HepG2 (cell line): Measurements from ENCODE around the gene CISTR. TPM values are rescaled to one million over a fixed set of nuclear protein-coding genes. Genes with fewer than 3 reads are reported as not detected.

ENCODE experiments used
- ATAC-seq: fragments of 200-7000 bp; cut with Tn5 transposase; 3 replicates; pipeline ENCODE4 v1.9.1; 2020; ENCODE audit warnings: mild to moderate bottlenecking, moderate library complexity
- BruUV-seq: library from RNA; stranded (reverse); fragments of 400-500 nt; replicated peaks from 2 replicates; lab custom pipeline; 2021; lab: Mats Ljungman, UMichigan
- CTCF ChIA-PET: fragments of 300-600 bp; formaldehyde crosslinking; extraction: SDS; loops from one replicate; lab custom pipeline; 2021; ENCODE audit warnings: low total read pairs, inconsistent platforms, low intra/inter-chr PET ratio; lab: Yijun Ruan, JAX
- POLR2A ChIA-PET: fragments of 350-600 bp; sonication (Branson Sonifier 250); formaldehyde crosslinking; loops from one replicate; lab custom pipeline; 2020; ENCODE audit warnings: antibody characterized with exemption, inconsistent platforms; lab: Yijun Ruan, JAX
- DNase-seq: peaks from one replicate; pipeline ENCODE4 v3.0.0-alpha.2; 2015; ENCODE audit warnings: low spot score
- FAIRE-seq: peaks from 3 replicates; lab custom pipeline; 2011; peaks lifted over from hg19 to GRCh38; lab: Jason Lieb, UNC
- H2AFZ ChIP-seq: one replicate; pipeline ENCODE4 v1.6.1; 2011; ENCODE audit warnings: low read length, inconsistent platforms
- H3K27ac ChIP-seq: fragments of 300-600 bp; 3 replicates; pipeline ENCODE4 v1.8.0; 2011; ENCODE audit warnings: mixed run types, mild to moderate bottlenecking, mixed read lengths, low read length, inconsistent platforms; ENCODE audit not compliant: insufficient read depth; ENCODE audit errors: extremely low read length
- H3K27me3 ChIP-seq, 2 experiments: fragments of 200-600 bp in 1 of 2; 2 replicates in 1 of 2; 3 replicates in 1 of 2; pipeline versions ENCODE4 v1.6.0 to v1.8.0; 2011; ENCODE audit warnings: low read length in 2 of 2, mild to moderate bottlenecking in 2 of 2, moderate library complexity in 2 of 2, inconsistent platforms in 1 of 2; ENCODE audit not compliant: insufficient read depth in 2 of 2, control insufficient read depth in 1 of 2
- H3K36me3 ChIP-seq, 2 experiments: fragments of 200-600 bp in 1 of 2; replicated peaks in 1 of 2; 2 replicates in 1 of 2; 3 replicates in 1 of 2; pipeline versions ENCODE4 v1.5.1 to v1.8.0; 2011; ENCODE audit warnings: low read length in 2 of 2, inconsistent platforms in 1 of 2; ENCODE audit not compliant: insufficient read depth in 2 of 2, control insufficient read depth in 1 of 2
- H3K4me1 ChIP-seq: 2 replicates; pipeline ENCODE4 v1.5.1; 2012; ENCODE audit warnings: low read length, inconsistent platforms; ENCODE audit not compliant: insufficient read depth
- H3K4me2 ChIP-seq: 2 replicates; pipeline ENCODE4 v1.6.0; 2011; ENCODE audit warnings: low read depth, low read length, inconsistent platforms
- H3K4me3 ChIP-seq, 3 experiments: fragments of 200-600 bp in 1 of 3; sonication (generic), shearing (Covaris generic) in 1 of 3; replicated peaks in 1 of 3; 2 replicates each; pipeline ENCODE4 v1.5.1; 2011 to 2016; ENCODE audit warnings: low read length in 3 of 3, inconsistent platforms in 2 of 3, low read depth in 2 of 3, mild to moderate bottlenecking in 2 of 3, control low read depth in 1 of 3, mixed read lengths in 1 of 3; ENCODE audit not compliant: insufficient read depth in 1 of 3
- H3K79me2 ChIP-seq: one replicate; pipeline ENCODE4 v1.6.1; 2011; ENCODE audit warnings: low read length, inconsistent platforms; ENCODE audit not compliant: insufficient read depth
- H3K9ac ChIP-seq: 2 replicates; pipeline ENCODE4 v1.6.0; 2011; ENCODE audit warnings: mild to moderate bottlenecking, low read depth, low read length, inconsistent platforms; ENCODE audit not compliant: insufficient read depth
- H3K9me3 ChIP-seq: 2 replicates; pipeline ENCODE4 v1.5.1; 2012; ENCODE audit warnings: mild to moderate bottlenecking, low read length
- H4K20me1 ChIP-seq: 2 replicates; pipeline ENCODE4 v1.6.0; 2011; ENCODE audit warnings: inconsistent platforms, mild to moderate bottlenecking, low read length, moderate library complexity; ENCODE audit not compliant: insufficient read depth
- ARID2 ChIP-seq: sonication (generic); formaldehyde crosslinking; IDR thresholded peaks from 2 replicates; pipeline ENCODE4 v1.8.1; 2022; ENCODE audit warnings: mild to moderate bottlenecking, missing genetic modification reagents, borderline replicate concordance
- CTCF ChIP-seq: sonication (generic); formaldehyde crosslinking; IDR thresholded peaks from 2 replicates; pipeline ENCODE4 v1.5.0; 2020; ENCODE audit warnings: mild to moderate bottlenecking, missing genetic modification reagents, moderate library complexity
- EED ChIP-seq: sonication (generic); formaldehyde crosslinking; IDR thresholded peaks from 2 replicates; pipeline ENCODE4 v1.5.0; 2020; ENCODE audit warnings: mild to moderate bottlenecking, missing genetic modification reagents
- ELK4 ChIP-seq: sonication (generic); formaldehyde crosslinking; IDR thresholded peaks from 2 replicates; pipeline ENCODE4 v1.9.0; 2021; ENCODE audit warnings: missing genetic modification reagents, borderline replicate concordance
- GTF2F1 ChIP-seq: fragments of 150-350 bp; IDR thresholded peaks from 2 replicates; pipeline ENCODE4 v1.6.1; 2014; ENCODE audit warnings: low read length
- HOXA9 ChIP-seq: sonication (generic); formaldehyde crosslinking; IDR thresholded peaks from 2 replicates; pipeline ENCODE4 v1.8.1; 2022; ENCODE audit warnings: missing genetic modification reagents, mild to moderate bottlenecking, moderate library complexity, borderline replicate concordance
- KDM4B ChIP-seq: sonication (generic); formaldehyde crosslinking; IDR thresholded peaks from 2 replicates; pipeline ENCODE4 v1.4.0; 2020; ENCODE audit warnings: missing genetic modification reagents
- MZF1 ChIP-seq: sonication (generic); formaldehyde crosslinking; IDR thresholded peaks from 2 replicates; pipeline ENCODE4 v1.8.1; 2023; ENCODE audit warnings: mild to moderate bottlenecking, missing genetic modification reagents, borderline replicate concordance
- ONECUT2 ChIP-seq: sonication (generic); formaldehyde crosslinking; IDR thresholded peaks from 2 replicates; pipeline ENCODE4 v1.4.0; 2020; ENCODE audit warnings: missing genetic modification reagents
- RBM22 ChIP-seq: fragments of 200-400 bp; formaldehyde crosslinking; optimal IDR thresholded peaks from 2 replicates; pipeline ENCODE3; 2017; ENCODE audit warnings: mild to moderate bottlenecking, low read length, moderate library complexity
- SSRP1 ChIP-seq: IDR thresholded peaks from 2 replicates; pipeline ENCODE4 v1.6.1; 2016; ENCODE audit warnings: control low read depth
- STAG1 ChIP-seq: sonication (generic); formaldehyde crosslinking; IDR thresholded peaks from 2 replicates; pipeline ENCODE4 v1.4.0; 2020; ENCODE audit warnings: missing genetic modification reagents
- ZNF432 ChIP-seq: sonication (generic); formaldehyde crosslinking; IDR thresholded peaks from 2 replicates; pipeline ENCODE4 v1.5.0; 2020; ENCODE audit warnings: missing genetic modification reagents, mild to moderate bottlenecking, borderline replicate concordance
- ZNF44 ChIP-seq: sonication (generic); formaldehyde crosslinking; IDR thresholded peaks from 2 replicates; pipeline ENCODE4 v1.5.1; 2020; ENCODE audit warnings: mild to moderate bottlenecking, missing genetic modification reagents
- ZNF563 ChIP-seq: sonication (generic); formaldehyde crosslinking; IDR thresholded peaks from 2 replicates; pipeline ENCODE4 v1.8.0; 2022; ENCODE audit warnings: mild to moderate bottlenecking, moderate library complexity, missing genetic modification reagents
- ZNF572 ChIP-seq: sonication (generic); formaldehyde crosslinking; IDR thresholded peaks from 2 replicates; pipeline ENCODE4 v1.5.1; 2020; ENCODE audit warnings: mild to moderate bottlenecking, missing genetic modification reagents
- WGBS: methylation state at CpG from one replicate; pipeline ENCODE4 v1.1.6; 2017; ENCODE audit warnings: low lambda C conversion rate; 5-methylcytosine and 5-hydroxymethylcytosine counted together
- in situ Hi-C: cut with HindIII; loops from 2 replicates; pipeline ENCODE4 v1.10.0; 2017; ENCODE audit warnings: low pct_unique_long_range_greater_than_20kb; ENCODE audit not compliant: extremely low pct_ligation_motif_present
- intact Hi-C: fragments of 100-400 bp; cut with micrococcal nuclease; formaldehyde crosslinking; loops from one replicate; pipeline ENCODE4 v1.10.0; 2022; ENCODE audit not compliant: unreplicated experiment
- polyA plus RNA-seq, 8 experiments: library from polyadenylated mRNA; depleted of rRNA in 3 of 8; stranded (reverse) in 7 of 8; unstranded in 1 of 8; fragments of >200 nt; fragmentation: Illumina TruSeq in 4 of 8; extraction: Trizol in 4 of 8; gene quantifications; 2 replicates each; pipeline versions ENCODE4 v1.2.1 to v1.2.3, GENCODE V29; 2011 to 2016; ENCODE audit warnings: low read depth in 4 of 8, missing spikeins in 1 of 8, mixed read lengths in 1 of 8; ENCODE audit not compliant: insufficient read depth in 1 of 8
- total RNA-seq, 5 experiments: library from RNA; depleted of rRNA; stranded (reverse); fragments of >200 nt; fragmentation: Illumina TruSeq; extraction: Trizol; gene quantifications; 2 replicates each; pipeline ENCODE4 v1.2.3, GENCODE V29; 2016; ENCODE audit warnings: low read depth in 1 of 5

CISTR gene
- total and polyA plus RNA-seq, 2 of the 13 experiments (the other 11 are each of a cell fraction or from before 2014, with no cell fraction given), result not detected

DNA sequence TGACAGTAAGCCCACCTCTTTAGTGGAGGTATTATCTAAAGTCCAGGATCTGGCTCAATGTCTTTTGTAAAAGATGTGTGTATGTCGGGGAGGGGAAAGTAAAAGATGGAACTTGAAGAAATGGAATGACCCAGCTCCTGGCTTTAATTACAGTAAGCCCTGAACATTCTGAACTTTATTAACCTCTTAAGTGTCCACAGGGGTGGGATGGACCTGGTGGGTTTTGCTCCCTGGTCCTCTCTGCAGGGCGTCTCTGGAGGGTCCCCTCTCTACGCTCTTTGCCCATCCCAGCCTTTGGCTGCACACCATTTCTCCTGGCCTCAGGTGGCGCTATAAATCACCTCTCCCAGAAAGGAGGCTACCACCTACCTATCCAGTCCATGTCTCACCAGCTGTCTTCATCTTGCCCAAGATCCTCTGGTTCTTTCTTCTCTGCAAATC is 3.7 kb upstream of the CISTR start:
- BruUV-seq, result no TSS peak
- no peak overlapping the region for H3K9ac ChIP-seq
- no peak for TF ChIP-seq ZNF44
- TF ChIP-seq STAG1 (CRISPR knock-in tag), result peak; percentile 19
- no peak for TF ChIP-seq RBM22
- no peak for TF ChIP-seq EED (CRISPR knock-in tag)
- TF ChIP-seq GTF2F1, result no peak
- no peak for TF ChIP-seq MZF1
- TF ChIP-seq CTCF (CRISPR knock-in tag), result peak; percentile 27; the same call in 1 of the 2 replicates
- no peak for TF ChIP-seq ONECUT2 (CRISPR knock-in tag)
- no peak for TF ChIP-seq KDM4B
- TF ChIP-seq ZNF432 (CRISPR knock-in tag), result no peak
- no peak for TF ChIP-seq HOXA9 (CRISPR knock-in tag)
- no peak for TF ChIP-seq ZNF563 (CRISPR knock-in tag)
- no peak for TF ChIP-seq ARID2 (CRISPR knock-in tag)
- TF ChIP-seq SSRP1 (CRISPR knock-in tag), result no peak
- TF ChIP-seq ELK4 (CRISPR knock-in tag), result no peak
- no peak for TF ChIP-seq ZNF572
- TF ChIP-seq, all 625 proteins: peak for 2
- FAIRE-seq (no peak), ATAC-seq (no peak), DNase-seq (no peak)
- 36% methylated on average over 3 of the region's 4 CpGs for WGBS
- H3K36me3 ChIP-seq, result no peaks in the 10 kb centered on the region
- CTCF ChIA-PET, result interaction anchor here (1.5 kb wide), 1 partner anchor 206 kb away, joined by 3 read pairs; no protein-coding TSS in a partner anchor
- H3K4me2 ChIP-seq, result no peak overlapping the region
- POLR2A ChIA-PET, result no interaction called here
- no peak overlapping the region for H3K27ac ChIP-seq
- intact Hi-C loops (no loop called here), in situ Hi-C loops (loop anchor here (10.0 kb wide), 1 partner anchor 459 kb away; no protein-coding TSS in a partner anchor)
- H2AFZ ChIP-seq, result no peak overlapping the region
- no peaks in the 10 kb centered on the region for H3K9me3 ChIP-seq
- peaks cover 22% of the 10 kb centered on the region for H3K4me1 ChIP-seq
- no peak overlapping the region for H3K4me3 ChIP-seq
- H4K20me1 ChIP-seq, result no peaks in the 10 kb centered on the region
- H3K79me2 ChIP-seq, result no peaks in the 10 kb centered on the region
- peaks cover 4 to 92% of the 10 kb centered on the region in 2 experiments; a peak in 4 of 5 replicates for H3K27me3 ChIP-seq
